DND-41 (cell line): ENCODE data around the gene NR4A1.

Experiments used
- CTCF ChIP-seq: IDR thresholded peaks from 2 replicates; pipeline ENCODE4 v1.5.1; 2012; ENCODE audit warnings: borderline replicate concordance, low read length, moderate library complexity, mild to moderate bottlenecking; ENCODE audit not compliant: poor library complexity, severe bottlenecking; ENCODE audit errors: extremely low read depth
- EZH2 ChIP-seq: IDR thresholded peaks from 3 replicates; pipeline ENCODE4 v1.6.1; 2012; ENCODE audit warnings: borderline replicate concordance, low read depth, mild to moderate bottlenecking, moderate library complexity, low read length, inconsistent platforms; ENCODE audit not compliant: severe bottlenecking

- TF ChIP-seq CTCF (no peak), EZH2 (no peak)
Observed at GRCh38 chr12:52067081-52067374, 15.8 kb downstream of the NR4A1 start.
